ENCODE data around the gene HTT.
"Not testable (repeated sequence)": the region's sequence is repeated elsewhere in the genome, so short reads cannot be mapped to it uniquely, and the experiment has no call there.

The HTT gene

DNA sequence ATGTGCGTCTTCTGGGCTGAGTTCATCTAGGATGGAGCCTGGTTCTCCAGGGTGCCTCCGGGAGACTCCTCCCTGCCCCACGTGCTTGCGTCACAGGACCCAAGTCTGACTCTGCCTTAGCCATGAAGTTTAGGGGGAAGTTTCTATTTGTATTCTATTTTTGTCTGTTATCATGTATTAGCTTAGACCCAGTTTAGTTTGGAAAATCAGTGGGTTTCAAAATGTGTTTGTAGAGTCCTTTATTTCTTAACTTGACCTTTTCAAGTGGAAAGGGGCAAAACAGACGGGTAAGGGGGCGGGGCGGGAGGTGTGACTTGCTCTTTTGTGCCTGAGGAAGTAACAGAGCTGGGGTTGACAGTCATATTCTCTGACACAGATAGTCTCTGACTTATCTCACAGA, 86.0 kb downstream of the HTT start:
- DNase-seq: no peak
- Histone ChIP-seq H3K9me3 (no peaks in the 10 kb centered on the region; the same call in 1 of the 2 replicates), H3K27me3 (no peaks in the 10 kb centered on the region), H3K36me3 (peaks cover 18% of the 10 kb centered on the region), H3K4me1 (no peaks in the 10 kb centered on the region), H3K4me3 (ENCODE audit: low read depth, low read length) (no peak overlapping the region)
- TF ChIP-seq, protein P1, sequence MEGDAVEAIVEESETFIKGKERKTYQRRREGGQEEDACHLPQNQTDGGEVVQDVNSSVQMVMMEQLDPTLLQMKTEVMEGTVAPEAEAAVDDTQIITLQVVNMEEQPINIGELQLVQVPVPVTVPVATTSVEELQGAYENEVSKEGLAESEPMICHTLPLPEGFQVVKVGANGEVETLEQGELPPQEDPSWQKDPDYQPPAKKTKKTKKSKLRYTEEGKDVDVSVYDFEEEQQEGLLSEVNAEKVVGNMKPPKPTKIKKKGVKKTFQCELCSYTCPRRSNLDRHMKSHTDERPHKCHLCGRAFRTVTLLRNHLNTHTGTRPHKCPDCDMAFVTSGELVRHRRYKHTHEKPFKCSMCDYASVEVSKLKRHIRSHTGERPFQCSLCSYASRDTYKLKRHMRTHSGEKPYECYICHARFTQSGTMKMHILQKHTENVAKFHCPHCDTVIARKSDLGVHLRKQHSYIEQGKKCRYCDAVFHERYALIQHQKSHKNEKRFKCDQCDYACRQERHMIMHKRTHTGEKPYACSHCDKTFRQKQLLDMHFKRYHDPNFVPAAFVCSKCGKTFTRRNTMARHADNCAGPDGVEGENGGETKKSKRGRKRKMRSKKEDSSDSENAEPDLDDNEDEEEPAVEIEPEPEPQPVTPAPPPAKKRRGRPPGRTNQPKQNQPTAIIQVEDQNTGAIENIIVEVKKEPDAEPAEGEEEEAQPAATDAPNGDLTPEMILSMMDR (IDR thresholded peaks at IDR 0.05; ENCODE audit: low read depth, low read length): no peak

DNA sequence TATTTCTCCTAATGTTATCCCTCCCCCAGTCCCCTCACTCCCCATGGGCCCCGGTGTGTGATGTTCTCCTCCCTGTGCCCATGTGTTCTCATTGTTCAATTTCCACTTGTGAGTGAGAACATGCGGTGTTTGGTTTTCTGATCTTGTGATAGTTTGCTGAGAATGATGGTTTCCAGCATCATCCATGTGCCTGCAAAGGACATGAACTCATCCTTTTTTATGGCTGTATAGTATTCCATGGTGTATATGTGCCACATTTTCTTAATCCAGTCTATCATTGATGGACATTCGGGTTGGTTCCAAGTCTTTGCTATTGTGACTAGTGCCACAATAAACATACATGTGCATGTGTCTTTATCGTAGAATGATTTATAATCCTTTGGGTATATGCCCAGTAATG, 86.6 kb downstream of the HTT start:
- not testable (repeated sequence) for H3K4me3 ChIP-seq (ENCODE audit: low read depth, low read length); DNase-seq; H3K4me1 ChIP-seq; H3K27me3 ChIP-seq; H3K9me3 ChIP-seq
- peaks cover 17% of the 10 kb centered on the region for H3K36me3 ChIP-seq

DNA sequence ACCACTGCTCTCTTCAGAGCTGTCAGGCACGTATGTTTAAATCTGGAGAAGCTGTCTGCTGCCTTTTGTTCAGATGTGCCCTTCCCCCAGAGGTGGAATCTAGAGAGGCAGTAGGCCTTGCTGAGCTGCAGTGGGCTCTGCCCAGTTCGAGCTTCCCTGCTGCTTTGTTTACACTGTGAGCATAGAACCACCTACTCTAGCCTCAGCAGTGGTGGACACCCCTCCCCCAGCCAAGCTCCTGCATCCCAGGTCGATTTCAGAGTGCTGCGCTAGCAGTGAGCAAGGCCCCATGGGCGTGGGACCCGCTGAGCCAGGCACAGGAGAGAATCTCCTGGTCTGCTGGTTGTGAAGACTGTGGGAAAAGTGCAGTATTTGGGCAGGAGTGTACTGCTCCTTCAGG, 92.0 kb downstream of the HTT start:
- H3K27me3 ChIP-seq; H3K9me3 ChIP-seq; H3K4me1 ChIP-seq; DNase-seq; H3K4me3 ChIP-seq (ENCODE audit: low read depth, low read length): not testable (repeated sequence)
- peaks cover 14% of the 10 kb centered on the region for H3K36me3 ChIP-seq

DNA sequence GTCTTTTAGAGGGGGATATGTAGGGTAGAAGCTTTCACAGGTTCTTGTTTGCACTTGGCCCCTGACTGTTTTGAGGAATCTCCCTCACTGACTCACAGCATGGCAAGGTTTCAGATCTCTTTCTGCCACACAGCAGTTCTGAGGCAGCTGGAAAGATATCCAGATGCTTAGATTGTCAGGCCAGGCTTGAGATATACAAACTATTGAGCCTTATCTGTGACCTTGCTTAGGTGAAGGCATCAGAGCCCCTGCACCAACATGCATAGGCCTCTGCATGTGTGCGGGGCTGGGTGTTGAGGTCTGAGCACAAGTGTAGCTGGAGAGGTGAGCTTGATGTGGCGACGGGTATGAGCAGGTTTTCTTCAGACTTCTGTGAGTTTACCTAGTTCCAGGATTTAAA, 93.5 kb downstream of the HTT start:
- no peak overlapping the region for H3K4me3 ChIP-seq (ENCODE audit: low read depth, low read length)
- no peaks in the 10 kb centered on the region for H3K27me3 ChIP-seq
- peaks cover 23% of the 10 kb centered on the region for H3K36me3 ChIP-seq
- TF ChIP-seq, protein P1 (IDR thresholded peaks at IDR 0.05; ENCODE audit: low read depth, low read length): no peak
- no peak for DNase-seq
- no peaks in the 10 kb centered on the region for H3K4me1 ChIP-seq
- no peaks in the 10 kb centered on the region for H3K9me3 ChIP-seq

DNA sequence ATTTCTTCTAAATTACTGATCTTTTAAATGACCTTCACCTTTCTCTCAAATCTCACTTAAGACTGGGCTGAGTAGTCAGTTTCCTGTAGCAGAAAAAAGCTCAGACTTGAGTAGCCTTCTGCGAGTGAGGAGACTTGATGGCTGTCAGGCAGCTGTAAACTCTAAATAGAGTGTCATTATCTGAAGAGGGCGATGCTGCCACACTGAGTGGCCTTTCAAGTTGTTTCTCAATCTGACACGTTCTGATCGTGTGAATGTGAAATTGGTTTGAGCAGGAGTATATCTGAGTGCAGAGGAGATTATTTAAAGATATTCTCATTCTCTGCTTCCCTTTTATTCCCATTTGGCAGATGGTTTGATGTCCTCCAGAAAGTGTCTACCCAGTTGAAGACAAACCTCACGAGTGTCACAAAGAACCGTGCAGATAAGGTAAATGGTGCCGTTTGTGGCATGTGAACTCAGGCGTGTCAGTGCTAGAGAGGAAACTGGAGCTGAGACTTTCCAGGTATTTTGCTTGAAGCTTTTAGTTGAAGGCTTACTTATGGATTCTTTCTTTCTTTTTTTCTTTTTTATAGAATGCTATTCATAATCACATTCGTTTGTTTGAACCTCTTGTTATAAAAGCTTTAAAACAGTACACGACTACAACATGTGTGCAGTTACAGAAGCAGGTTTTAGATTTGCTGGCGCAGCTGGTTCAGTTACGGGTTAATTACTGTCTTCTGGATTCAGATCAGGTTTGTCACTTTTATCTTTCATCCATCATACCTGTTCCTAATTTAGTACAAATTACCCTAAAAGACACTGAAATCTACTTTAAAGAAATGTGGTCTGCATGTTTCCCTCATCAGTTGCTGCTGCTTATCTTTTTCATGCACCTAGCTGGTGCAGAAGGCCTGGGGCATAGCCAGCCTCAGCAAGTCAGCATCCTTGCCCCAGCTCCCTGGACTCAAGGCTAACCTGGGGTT, 100.2 kb downstream of the HTT start:
- no peak overlapping the region for H3K4me3 ChIP-seq (ENCODE audit: low read depth, low read length)
- TF ChIP-seq, protein P1 (IDR thresholded peaks at IDR 0.05; ENCODE audit: low read depth, low read length): no peak
- H3K4me1 ChIP-seq: peaks cover 8% of the 10 kb centered on the region
- peaks cover 29% of the 10 kb centered on the region for H3K36me3 ChIP-seq
- no peaks in the 10 kb centered on the region for H3K9me3 ChIP-seq
- no peaks in the 10 kb centered on the region for H3K27me3 ChIP-seq
- DNase-seq: no peak

DNA sequence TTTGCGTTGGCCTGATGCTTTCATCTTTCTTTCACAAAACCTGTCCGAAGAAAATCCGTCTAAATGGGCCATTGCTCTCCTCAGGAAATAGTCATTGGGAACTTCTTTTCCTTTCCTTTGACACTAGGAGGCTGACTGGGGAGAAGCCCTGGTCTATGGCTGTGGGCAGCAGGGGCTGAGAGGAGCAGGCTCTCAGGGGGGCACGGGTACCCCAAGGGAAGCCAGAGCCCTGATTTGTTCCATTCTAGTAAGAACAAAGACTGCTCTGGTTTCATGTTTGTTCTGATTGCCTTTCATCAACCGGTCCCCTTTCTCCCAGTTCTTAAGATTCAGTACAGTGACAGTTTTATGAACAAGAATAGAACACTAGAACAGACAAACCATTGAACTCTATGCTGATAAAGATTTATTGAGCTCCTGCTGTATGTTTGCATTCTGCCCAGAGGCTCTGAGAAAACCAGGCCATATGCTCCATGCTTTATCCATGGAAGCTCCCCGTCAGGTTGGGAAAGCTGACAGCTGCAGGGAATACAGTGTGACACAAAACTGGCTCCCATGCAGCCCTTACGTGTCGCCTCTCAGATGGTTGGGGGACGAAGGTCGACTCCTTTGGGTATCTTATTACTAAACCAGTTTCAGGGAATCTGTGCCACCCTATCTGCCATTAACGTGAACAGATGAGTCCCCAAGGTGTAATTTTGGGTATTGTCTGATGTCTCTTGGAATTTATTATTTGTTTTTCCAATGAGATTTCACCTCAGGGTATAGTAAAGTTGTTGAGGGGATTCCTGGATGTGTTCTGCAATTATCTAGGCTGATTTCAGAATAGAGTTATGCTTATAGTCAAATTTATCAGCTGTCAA, 102.1 kb downstream of the HTT start:
- peaks cover 26% of the 10 kb centered on the region for H3K36me3 ChIP-seq
- H3K9me3 ChIP-seq: no peaks in the 10 kb centered on the region
- H3K27me3 ChIP-seq: no peaks in the 10 kb centered on the region
- H3K4me1 ChIP-seq: peaks cover 8% of the 10 kb centered on the region
- no peak for DNase-seq
- no peak overlapping the region for H3K4me3 ChIP-seq (ENCODE audit: low read depth, low read length)
- TF ChIP-seq, protein P1 (IDR thresholded peaks at IDR 0.05; ENCODE audit: low read depth, low read length): no peak
